Amniotic stem cell (primary cell): ENCODE measurements around the gene MECR.
"Not testable (repeated sequence)": the region's sequence is repeated elsewhere in the genome, so short reads cannot be mapped to it uniquely, and the experiment has no call there.

Experiments used
- DNase-seq: peaks from one replicate; lab custom pipeline; 2025; lab: John Stamatoyannopoulos, UW

The MECR gene

DNA sequence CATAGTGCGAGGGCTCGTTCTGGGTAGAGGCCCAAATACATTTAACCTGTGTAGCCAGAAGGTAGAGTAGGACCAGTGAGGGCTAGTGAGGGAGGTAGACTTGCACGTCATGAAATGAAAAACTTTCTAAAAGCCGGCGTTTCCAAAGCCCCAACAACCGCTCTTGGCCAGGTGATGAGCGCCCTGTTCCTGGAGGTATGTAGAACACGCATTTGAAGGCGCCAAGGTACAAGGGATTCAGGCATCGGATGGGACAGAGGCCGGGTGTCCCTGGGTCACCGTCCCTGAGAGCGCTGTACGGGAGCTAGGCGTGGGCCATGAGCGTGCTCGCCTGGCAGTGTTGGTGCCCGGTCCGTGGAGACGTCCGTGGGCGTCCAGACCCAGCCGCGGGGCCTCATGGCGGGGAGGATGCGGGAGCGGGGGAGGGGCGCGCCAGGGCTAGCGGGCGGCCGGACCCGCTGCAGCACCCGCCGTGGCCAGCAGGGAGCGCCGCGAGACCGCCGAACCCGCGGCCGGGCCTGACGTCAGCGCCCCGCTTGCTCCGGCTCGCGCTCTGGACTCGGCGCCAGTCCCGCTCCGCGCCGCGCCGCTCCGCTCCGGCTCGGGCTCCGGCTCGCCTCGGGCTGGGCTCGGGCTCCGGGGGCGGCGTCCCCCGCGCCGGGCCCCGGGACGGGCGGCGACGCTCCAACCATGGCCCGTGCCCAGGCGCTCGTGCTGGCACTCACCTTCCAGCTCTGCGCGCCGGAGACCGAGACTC, 5.4 kb upstream of the MECR start, which contains the start of gene PTPRU:
Gene PTPRU (plus strand): TSS at position 568 of the 757 bp plus-strand sequence. CDS start 123 bp downstream, at position 691.
- no peak for DNase-seq

DNA sequence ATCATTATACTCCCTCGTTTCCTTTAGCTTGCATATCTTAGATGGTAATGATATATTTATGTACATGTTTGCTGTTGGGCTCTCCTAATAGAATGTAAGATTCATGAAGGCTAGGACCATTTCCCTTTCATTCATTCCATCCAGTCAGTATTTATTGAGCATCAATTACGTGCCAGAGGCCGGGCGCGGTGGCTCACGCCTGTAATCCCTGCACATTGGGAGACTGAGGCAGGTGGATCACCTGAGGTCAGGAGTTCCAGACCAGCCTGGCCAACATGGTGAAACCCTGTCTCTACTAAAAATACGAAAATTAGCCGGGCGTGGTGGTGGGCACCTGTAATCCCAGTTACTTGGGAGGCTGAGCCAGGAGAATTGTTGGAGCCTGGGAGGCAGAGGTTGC, 4.1 kb upstream of the MECR start:
- not testable (repeated sequence) for DNase-seq

DNA sequence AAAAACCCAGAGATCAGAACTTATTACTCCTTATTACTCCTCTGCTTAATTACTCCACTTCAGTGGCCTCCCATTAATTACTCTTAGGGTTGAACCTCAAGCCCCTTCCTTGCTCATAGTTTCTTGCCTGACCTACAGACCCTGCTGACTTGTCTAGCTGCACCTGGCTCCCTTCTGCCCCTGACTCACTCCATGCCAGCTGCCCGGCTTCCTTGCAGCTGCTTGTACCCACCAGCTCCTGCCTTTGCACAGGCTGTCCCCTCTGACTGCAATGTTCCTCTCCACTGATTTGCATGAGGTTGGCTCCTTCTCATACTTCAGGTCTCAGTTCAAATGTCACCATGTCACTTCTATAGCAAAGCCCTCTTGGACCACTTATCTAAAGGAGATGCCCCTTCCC, 3.7 kb upstream of the MECR start:
- no peak for DNase-seq

DNA sequence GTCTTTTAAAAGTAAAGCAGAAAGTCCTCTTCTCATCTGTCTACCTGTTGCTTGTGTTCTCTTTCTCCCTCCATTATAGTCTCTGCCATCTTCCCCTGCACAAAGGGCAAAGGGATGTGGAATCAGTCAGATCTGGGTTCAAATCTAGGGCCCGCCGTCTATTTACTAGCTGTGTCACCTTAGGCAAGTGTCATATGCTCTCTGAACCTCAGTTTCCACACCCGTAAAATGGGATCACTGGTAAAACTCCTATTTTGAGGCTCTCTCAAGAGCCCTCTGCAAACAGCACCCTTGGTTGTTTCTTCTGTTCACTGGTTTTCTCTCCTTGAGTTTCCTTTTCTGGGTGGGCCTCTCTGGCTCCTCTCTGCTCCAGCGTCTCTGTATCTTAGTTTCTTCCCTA, 3.0 kb upstream of the MECR start:
- DNase-seq, result no peak

DNA sequence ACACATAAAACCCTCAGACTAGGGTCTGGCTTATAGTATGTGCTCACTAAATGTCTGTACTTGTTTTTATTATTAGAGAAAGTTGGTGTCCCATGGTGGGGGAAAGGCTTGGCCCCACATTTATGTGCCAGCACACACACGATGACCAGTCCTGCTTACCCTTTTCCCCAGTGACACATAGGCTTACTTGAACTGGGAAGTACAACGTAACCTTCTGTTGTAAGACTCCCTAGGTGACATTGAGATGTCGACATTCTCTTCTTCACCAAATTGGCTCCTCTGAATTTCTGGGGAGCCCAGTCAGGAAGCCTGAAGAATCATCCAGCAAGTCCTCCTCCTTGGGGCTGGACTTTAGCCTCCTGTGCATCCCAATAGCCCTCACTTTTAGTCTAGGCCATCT, 1.7 kb upstream of the MECR start:
- DNase-seq, result no peak

DNA sequence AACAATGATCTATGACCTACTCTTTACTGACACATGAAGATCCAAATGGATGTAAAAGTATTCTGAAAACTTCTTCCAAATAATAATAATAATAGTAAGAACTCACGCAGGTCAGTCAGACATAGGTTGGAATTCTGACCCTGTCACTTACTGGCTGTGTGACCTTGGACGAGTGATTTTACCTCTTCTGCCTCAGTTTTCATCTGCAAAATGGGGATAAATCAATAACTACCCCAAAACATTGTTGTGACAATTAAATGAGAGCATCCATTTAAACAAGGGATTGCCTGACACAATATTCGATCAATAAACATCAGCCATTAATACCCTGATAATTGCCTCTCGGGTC, 556 bp downstream of the MECR start:
- DNase-seq, result no peak

DNA sequence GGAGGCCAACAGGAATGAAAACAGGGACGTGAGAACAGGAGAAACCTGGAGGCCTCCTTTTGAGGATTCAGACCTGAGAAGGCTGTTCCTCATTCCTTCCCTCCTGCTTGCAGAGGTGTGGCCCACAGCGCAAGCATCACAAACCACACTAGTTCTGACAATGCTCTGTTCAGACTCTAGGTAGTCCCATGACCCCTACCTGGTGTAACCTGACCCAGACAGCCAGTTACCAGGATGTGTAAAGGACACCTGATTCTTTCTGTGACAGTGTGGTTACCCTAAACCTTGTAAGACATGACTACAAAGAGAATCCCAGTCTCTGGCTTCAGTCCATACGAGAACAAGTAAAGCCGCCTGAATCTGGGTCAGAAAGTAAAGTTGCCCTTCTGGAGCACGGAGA, 3.2 kb downstream of the MECR start:
- no peak for DNase-seq

DNA sequence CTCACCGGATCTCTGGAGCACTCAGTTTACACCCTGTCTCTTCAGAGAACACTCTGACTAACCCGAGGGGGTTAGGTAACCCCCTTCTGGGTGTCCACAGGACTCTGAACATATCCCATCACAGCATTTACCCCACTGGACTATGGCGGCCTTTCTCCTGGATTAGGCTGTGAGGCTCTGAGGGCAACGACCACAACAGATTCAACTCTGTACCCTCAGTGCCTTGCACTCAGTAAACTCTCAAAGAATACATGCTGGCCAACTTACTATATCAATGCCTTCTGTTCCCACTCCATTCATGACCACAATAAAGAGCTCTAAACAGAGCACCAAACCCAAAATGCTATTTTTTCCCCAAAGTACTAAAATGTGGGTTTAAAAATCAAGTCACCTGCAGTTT, 5.4 kb downstream of the MECR start:
- no peak for DNase-seq

DNA sequence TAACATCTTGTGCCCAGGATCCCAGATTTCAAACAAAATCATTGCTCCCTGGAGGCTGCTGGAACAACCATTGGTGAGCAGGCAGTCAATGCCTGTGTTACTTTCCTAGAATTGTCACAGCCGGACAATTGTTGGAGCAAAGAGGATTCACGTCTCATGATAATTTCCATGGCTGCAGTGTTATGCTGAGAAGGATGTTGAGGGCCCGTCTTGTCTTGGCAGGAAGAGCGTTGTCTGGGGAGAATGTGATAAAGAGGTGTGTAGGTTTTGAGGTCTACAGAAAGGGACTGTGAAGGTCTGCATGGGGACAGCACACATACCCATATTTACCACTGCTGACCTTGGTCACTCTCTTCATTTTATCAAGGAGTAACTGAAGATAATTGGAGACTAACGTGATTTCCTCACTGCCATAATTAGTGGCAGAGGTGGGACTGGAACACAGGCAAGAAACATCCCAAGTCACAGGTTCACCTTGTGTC, 6.3 kb downstream of the MECR start:
- no peak for DNase-seq

DNA sequence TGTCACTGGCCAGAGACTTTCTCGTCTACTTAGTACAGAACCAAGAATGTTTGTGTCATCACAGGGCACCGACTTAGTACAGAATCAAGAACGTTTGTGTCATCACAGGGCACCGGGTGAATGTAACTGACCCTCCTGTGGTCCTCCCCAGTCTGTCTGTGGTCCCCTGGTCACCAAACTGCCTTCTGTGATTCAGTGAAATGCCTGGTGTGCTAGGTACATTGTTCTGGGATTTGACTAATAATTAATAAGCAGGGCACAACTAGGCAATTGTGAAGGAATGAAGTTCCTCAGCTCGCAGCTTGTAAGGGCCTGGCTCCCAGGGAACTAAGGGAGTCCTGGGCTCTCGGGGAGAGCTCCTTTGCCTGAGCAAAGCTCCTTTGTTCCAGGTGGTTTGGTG, 7.2 kb downstream of the MECR start:
- no peak for DNase-seq

DNA sequence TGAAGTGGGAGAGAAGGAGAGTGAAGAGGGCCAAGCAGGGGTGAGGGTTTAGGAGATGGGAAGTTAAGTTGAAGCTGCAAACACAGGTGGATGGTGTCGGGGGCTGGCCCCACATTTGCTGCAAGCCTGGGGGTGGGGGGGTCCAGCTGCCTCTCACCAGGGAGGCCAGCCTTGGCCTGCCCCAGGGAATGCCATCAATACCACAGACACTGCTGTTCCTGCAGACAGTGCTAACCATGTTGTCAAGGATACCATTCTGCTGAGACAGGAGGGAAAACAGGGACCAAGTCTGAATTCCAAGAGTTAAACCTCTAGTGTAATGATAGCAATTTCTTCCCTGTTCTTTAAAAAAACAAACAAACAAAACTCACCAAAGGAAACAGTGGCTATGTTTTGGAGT, 8.0 kb downstream of the MECR start:
- no peak for DNase-seq

DNA sequence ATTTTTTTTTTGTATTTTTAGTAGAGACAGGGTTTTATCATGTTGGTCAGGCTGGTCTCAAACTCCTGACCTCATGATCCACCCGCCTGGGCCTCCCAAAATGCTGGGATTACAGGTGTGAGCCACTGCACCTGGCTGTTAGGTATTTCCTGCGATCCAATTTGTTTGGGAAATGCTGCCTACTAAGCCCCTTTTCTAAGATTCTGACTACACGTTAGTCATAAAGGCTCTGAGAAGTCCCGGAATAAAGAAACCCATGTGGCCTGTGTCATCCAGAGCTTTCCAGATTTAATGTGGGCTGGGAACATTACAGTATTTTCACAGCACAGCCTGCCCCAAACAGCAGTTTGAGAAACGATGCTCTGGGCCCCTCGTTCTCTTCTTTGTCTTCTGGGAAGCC, 8.5 kb downstream of the MECR start:
- not testable (repeated sequence) for DNase-seq

DNA sequence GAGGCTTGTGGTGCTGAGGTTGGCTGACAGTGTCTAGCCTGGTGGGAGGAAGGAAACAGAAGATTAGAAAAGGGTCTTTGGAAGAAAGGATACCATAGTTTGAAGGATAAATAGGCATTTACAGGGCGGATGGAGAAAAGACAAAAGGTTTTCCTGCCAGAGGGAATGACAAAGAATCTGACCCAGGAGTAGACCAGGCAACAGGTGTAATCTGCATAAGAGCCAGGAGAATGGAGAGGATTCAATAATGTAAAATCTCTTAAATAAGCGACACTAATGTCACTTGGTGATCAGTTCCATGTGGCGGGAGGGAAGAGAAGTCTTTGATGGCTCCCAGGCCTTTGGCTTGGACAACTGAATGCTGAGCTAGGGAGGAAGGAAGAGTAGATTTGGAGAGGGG, 9.4 kb downstream of the MECR start:
- DNase-seq, result no peak

DNA sequence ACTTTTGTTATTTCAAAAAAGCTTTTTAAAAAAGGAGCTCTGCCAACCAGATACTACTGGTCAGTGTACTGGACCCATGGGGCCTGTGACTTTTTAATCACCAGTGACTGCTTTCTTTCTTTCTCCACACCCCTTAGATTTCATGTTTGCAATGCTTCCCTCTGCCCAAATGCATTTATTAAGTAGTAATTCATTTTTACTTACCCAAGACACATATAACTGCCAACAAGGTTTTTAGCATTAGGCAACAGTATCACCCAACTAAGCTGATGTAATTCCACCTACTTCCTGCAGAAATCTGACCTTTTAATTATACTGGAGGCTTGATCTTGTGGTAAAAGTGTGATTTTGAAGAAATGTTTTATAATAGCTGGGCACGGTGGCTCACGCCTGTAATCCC, 12.5 kb downstream of the MECR start:
- no peak for DNase-seq

DNA sequence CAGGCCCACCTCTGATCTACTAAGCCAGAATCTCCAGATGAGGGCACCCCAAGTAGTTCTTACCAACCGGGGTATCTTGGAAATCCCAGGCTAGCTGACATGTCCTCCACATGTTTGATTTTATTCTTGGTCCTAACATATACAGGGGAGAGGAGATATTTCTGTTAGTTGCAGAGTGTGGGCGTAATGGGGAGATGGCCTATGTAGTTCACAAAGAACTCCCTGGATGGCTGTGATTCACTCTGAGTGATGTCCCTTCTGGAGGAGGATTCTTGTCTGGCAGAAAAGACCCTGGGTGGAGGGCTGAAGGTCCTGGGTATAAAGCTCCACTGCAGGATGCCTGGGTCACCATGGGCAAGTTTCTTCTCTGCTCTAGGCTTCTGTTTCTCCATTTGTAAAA, 13.1 kb downstream of the MECR start:
- DNase-seq, result no peak

DNA sequence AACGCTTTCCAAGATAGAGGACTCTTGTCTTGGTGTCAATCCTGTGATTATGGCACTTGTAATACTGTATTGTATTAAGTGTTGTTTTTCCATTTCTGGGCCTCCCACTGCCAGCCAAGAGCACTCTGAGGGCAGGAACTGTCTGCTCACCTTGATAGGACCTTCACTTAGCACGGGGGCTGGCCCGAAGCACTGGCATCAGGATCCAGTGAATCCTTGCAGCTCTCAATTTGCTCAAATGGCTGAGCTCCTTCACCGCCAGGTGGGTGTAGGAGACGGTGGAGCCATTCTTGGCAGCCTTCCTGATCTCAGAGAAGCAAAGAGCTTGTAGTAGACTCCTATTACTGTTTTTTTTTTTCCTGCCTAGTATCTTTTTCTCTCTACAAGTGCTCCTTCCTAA, 17.7 kb downstream of the MECR start:
- DNase-seq, result no peak

DNA sequence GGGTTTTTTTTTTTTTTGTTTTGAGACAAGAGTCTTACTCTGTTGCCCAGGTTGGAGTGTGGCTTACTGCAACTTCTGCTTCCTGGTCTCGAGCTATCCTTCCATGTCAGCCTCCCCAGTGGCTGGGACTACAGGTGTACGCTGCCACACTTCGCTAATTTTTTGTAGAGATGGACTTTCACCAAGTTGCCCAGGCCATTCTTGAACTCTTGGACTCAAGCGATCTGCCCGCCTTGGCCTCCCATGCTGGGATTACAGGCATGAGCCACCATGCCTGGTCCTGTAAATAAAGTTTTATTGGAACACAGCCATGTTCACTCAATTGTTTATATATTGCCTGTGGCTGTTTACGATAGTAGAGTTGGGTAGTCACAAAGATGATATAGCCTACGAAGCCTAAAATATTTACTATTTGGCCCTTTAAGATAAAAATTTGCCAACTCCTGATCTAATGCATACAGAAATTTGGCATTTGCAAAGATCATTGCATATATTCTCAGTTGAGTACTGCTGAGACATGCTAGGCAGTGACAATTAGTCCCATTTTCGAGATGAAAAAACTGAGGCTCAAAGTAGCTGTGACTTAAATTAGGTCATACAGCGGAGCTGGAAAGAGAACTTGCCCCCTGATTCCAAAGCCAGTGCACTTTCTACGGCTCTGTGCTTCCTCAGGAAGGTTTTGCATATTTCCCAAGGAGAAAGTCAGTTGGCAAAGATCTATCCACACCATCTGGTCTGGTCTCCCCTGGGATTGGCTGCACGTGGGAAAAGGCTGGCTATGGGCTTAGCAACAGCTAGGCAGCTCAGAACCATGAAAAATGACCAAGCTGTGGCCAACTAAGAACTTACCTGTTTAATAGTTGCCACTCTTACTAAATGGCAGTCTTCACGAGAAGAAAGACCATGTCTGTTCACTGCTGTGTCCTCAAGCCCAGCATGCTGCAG, 19.4 kb downstream of the MECR start:
- DNase-seq, result no peak

DNA sequence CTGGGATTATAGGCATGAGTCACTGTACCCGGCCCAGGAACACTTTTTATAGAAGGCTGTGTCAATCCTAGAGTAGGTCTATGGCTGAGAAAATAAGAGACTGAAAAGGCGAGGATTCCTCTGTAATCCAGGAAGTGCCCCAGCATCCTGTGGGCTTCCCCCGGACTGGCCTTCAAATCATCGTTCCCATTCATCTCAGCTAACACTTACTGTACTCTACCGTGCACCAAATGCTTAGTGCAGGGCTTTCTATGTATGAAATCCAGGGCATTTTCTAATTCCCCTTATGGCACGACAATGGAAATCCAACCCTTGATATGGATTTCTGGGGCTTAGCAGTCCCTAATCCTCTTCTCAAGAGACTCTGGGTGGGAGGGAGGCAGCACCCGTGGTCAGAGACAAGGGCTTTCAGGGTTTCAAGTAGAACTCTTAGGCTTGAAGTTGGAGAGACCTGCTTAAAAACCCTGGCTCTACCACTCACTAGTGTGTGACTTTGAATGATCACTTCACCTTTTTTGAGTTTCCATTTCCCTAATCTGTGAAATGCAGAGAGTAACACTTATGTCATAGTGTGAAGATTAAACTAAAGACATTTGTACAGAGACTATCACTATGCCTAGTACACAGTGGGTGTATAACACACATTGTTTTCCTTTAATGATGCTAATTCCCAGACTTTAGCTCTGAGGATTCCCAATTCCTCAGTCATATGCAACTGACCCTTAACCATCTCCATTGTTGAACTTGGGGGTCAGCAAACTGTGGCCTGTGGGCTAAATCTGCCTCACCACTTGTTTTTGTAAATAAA, 20.3 kb downstream of the MECR start:
- no peak for DNase-seq

DNA sequence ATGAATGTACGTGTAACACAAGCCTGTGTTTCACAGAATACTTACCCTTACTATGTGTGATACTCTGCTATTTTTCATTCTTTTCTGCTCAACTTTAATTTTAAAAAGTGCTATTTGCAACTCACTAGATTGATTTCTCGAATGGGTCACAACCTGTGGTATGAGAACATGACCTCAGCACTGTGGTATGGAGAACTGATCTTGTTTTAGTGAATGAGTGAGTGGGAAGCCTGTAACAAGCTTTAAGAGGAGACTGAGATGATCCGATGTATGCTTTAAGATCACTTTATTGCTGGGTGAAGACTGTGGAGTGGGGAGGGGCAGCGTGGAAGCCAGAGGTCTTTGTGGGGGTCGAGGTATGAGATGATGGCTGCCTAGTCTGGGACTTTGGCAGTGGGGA, 21.6 kb downstream of the MECR start:
- DNase-seq, result peak; percentile 19

DNA sequence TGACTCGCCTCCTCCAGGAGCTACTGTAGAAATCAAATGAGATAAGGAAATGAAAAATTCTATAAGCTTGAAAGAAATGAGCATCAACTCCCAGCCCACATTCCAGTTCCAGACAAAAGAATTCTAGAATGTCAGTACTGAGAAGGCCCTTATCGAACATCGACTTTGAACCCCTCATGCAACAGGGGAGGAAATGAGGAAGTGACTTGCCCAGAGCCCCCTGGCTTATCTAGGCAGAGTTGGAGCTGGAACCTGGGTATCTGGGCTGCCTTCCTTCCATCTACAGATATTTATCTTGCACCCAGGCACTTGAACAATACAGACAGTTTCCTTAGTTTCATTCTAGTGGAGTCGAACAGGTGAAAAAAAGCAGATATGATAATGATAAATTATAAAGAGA, 22.3 kb downstream of the MECR start:
- no peak for DNase-seq

DNA sequence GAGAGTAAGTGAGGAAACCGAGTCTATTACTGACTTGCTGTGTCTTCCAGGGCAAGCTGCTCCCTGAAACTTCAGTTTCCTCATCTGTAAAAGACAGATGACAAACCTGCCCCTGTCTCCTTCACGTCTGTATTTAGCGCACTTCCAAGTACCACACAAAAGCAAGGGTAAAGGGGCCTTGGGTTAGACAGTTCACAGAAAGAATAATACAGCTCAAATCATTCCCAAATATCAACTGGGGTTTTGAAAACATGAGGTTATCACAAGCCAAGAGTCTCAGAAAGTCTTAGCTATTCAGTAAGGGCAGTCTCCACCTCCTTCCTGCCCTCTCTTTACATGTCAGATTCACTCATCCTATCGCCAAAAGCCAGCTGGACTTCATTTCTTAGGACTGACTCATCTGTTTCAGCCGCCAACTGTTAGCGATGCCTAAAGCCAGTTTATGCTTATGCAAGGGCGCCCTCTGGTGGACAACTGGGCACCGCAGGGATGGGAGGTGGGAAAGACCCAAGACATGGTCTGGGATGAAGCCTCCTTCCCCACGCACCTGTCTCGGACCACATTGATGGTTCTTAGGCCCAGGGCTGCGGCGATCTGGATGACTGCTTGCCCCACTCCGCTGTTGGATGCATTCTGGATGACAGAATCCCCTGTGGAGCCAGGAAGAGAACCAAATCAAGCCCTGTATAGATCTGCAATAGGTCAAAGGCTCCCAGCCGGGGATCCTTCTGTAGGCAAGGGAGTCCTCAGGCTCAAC, 28.0 kb downstream of the MECR start:
- peak; percentile 96 for DNase-seq

DNA sequence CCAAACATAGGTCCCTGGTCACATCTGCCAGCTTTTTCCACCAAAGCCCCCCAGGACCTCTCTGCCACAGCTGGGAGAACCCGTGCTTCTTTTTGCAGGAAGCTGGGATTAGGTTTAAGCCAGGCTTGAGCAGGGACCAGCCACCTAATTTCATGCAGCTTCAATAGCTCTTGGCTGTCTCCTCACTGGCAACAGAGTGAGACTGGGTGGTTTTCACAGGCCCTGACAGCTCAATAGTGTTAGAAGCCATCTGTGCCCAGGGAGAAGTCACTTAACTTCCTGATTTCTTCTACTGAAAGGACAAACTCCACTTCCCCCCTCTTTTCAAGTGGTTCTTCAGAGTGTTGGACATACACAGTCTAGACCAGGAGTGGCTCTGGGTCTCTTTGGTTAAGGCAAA, 28.7 kb downstream of the MECR start:
- no peak for DNase-seq
